Omental fat pad (tissue), 4 donors: Measurements from ENCODE around the gene TPD52L1. TPM values are rescaled to one million over a fixed set of nuclear protein-coding genes. Genes with fewer than 3 reads are reported as not detected.

Source experiments
- ATAC-seq: fragments of 150-250 bp; one replicate; pipeline ENCODE4 v1.9.1; 2016; ENCODE audit warnings: mild to moderate bottlenecking, moderate library complexity; ENCODE audit not compliant: low FRiP score
- DNase-seq: peaks from one replicate; pipeline ENCODE4 v3.0.0-alpha.2; 2019; ENCODE audit warnings: low spot score
- CTCF ChIP-seq, 3 donors: fragments of 450-650 bp; IDR thresholded peaks; one replicate each; pipeline ENCODE4 v1.5.1; 2016 to 2017; ENCODE audit warnings: antibody characterized with exemption in 3 of 3, mild to moderate bottlenecking in 3 of 3, moderate library complexity in 2 of 3
- total RNA-seq, 4 donors: library from RNA; depleted of rRNA; stranded (reverse); fragments of >200 nt; gene quantifications; one replicate each; pipeline ENCODE4 v1.1.0, GENCODE V29; 2016

TPD52L1 gene
- total RNA-seq, 4 donors from 2014 or later, result 59.1 to 150 (median 68.4) TPM

GRCh38 chr6:125219361-125219895 lies 65.9 kb downstream of the TPD52L1 start:
- DNase-seq (no peak), ATAC-seq (no peak)
- TF ChIP-seq CTCF (IDR thresholded peaks at IDR 0.05), result no peak

GRCh38 chr6:125220712-125221111 lies 67.1 kb downstream of the TPD52L1 start:
- ATAC-seq, result peak; percentile 64
- DNase-seq, result no peak
- peak in 1 of 3 donors; percentile 1 for TF ChIP-seq CTCF (IDR thresholded peaks at IDR 0.05)

GRCh38 chr6:125222531-125223455 lies 69.2 kb downstream of the TPD52L1 start:
- no peak for DNase-seq
- no peak for ATAC-seq
- no peak for TF ChIP-seq CTCF (IDR thresholded peaks at IDR 0.05)

- TF ChIP-seq CTCF (IDR thresholded peaks at IDR 0.05), result no peak
- DNase-seq, result no peak
- ATAC-seq, result peak; percentile 20
These were observed 70.8 kb downstream of the TPD52L1 start for GRCh38 chr6:125224231-125224861.

GRCh38 chr6:125227244-125227643 lies 73.7 kb downstream of the TPD52L1 start:
- ATAC-seq (no peak), DNase-seq (no peak)
- no peak for TF ChIP-seq CTCF (IDR thresholded peaks at IDR 0.05)

GRCh38 chr6:125228981-125229479 lies 75.5 kb downstream of the TPD52L1 start:
- no peak for ATAC-seq
- TF ChIP-seq CTCF (IDR thresholded peaks at IDR 0.05), result no peak

More at GRCh38 chr6:125228981-125229479, 75.5 kb downstream of the TPD52L1 start:
- DNase-seq, result no peak
